HTERT RPE-1 (cell line): ENCODE data around the gene TEX11.
"Not testable (repeated sequence)": the region's sequence is repeated elsewhere in the genome, so short reads cannot be mapped to it uniquely, and the experiment has no call there.

Source experiments
- in situ Hi-C: fragments of 300-500 bp; cut with MboI; formaldehyde crosslinking; loops from 4 replicates; pipeline ENCODE4 v1.14.3; 2020; ENCODE audit warnings: low sequenced_read_pairs

The TEX11 gene

DNA sequence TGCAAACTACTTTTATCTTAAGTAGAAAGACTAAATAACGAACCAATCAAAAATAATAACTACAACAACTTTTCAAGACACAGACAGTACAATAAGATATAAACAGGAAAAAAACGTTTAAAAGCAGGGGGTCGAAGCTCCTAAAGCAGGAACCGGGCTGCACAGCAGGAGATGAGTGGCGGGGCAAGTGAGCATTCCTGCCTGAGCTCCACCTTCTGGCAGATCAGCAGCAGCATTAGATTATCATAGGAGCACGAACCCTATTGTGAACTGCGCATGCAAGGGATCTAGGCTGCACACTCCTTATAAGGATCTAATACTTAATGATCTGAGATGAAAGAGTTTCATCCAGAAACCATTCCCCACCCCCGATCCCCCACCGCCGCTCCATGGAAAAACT, 146.2 kb downstream of the TEX11 start:
- in situ Hi-C loops, result no loop called here

DNA sequence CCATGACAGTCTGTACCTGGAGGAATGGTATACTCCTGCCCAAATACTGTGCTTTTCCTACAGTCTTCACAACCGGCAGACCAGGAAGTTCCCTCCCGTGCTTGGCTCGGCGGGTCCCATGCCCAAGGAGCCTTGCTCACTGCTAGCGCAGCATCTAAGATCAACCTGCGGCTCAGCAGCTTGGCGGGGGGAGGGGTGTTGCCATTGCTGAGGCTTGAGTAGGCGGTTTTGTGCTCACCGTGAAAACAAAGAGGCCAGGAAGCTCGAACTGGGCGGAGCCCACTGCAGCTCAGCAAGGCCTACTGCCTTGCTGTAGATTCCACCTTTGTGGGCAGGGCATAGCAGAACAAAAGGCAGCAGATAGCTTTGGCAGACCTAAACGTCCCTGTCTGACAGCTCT, 152.7 kb downstream of the TEX11 start:
- in situ Hi-C loops, result no loop called here

DNA sequence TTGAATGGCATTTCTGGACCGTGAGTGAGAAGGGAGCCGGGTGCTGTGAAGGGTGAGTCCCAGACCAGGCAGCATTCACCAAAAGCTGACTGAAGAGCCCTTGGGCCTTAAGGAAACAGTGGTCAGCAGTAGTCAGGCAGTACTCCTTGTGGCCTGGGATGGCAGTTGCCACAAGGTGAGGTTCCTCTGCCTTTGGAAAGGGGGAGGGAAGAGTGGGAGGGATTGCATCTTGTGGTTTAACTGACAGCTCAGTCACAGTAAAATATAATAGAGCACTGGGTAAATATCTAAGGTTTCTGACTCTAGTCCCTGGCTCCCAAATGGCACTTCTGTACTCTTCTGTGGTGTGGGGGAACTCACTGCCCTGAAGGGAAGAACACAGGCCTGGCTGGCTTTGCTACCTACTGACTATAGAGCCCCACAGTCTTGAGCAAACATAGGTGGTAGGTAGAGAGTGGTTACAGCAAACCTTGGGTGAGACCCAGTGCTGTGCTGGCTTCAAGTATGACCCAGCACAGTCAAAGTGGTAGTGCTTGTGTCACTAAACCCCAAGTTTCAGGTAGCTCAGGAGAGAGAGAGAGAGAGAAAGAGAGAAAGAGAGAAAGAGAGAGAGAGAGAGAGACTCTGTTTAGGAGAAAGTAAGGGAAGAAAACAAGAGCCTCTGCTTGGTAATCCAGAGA, 154.2 kb downstream of the TEX11 start:
- in situ Hi-C loops, result no loop called here

DNA sequence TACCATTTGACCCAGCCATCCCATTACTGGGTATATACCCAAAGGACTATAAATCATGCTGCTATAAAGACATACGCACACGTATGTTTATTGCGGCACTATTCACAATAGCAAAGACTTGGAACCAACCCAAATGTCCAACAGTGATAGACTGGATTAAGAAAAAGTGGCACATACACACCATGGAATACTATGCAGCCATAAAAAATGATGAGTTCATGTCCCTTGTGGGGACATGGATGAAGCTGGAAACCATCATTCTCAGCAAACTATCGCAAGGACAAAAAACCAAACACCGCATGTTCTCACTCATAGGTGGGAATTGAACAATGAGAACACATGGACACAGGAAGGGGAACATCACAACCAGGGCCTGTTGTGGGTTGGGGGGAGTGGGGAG, 174.7 kb downstream of the TEX11 start:
- in situ Hi-C loops, result not testable (repeated sequence)

DNA sequence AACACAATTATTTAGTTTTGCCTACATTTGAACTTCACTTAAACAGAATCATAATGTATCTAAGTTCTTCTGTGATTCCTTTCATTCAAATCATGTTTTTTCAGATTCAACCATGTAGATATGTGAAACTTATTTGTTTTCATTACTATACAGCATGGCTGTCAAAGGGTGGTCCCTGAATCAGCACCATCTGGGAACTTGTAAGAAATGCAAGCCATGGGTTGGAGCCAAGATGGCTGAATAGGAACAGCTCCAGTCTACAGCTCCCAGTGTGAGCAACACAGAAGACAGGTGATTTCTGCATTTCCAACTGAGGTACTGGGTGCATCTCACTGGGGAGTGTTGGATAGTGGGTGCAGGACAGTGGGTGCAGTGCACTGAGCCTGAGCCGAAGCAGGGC, 180.6 kb downstream of the TEX11 start:
- in situ Hi-C loops, result not testable (repeated sequence)

DNA sequence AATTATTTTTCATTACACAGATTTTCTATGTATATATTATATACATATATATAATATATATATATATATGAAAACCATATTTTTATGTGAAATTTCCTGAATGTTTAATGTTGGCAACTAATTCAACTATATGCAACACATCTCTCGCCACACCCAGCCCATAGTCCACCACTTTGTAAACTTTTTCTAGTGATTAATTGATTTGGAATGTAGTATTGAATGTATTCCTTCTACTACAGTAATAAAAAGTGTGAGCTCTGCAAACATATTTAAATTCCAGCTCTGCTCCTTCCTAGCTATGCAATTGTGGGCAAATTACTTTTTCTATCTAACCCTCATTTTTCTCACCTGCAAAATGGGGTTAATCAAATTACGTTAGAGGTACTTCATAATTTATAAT, 187.8 kb downstream of the TEX11 start:
- in situ Hi-C loops, result no loop called here

DNA sequence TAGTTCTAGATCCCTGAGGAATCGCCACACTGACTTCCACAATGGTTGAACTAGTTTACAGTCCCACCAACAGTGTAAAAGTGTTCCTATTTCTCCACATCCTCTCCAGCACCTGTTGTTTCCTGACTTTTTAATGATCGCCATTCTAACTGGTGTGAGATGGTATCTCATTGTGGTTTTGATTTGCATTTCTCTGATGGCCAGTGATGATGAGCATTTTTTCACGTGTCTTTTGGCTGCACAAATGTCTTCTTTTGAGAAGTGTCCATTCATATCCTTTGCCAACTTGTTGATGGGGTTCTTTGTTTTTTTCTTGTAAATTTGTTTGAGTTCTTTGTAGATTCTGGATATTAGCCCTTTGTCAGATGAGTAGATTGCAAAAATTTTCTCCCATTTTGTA, 197.2 kb downstream of the TEX11 start:
- in situ Hi-C loops, result not testable (repeated sequence)

DNA sequence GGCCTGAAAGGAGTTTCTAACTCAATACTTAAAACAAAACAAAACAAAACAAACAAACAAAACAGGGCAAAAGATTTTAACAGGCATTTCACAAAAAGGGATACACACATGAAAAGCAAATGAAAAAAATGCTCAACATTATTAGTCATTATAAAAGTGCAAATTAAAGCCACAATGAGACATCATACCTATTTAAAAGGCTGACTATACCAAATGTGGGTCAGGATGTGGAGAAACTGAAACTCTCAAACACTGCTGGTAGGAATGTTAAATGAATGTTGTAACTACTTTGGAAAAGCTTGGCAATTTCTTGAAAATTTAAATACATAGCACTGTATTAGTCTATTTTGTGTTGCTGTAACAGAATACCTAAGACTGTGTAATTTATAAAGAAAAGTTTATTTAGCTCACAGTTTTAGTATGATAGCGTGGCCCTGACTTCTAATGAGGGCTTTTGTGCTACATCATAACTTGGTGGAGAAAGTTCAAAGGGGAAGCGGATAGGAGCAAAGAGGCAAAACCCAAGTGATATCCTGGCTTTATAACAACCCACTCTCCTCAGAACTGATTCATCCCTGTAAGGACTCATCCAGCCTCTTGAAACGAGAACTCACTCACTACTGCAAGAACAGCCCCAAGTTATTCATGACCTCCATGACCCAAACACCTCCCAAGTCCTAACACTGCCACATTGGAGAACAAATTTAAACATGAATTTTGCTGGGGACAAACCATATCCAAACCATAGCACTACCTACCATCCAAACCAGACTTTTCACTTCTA, 214.0 kb downstream of the TEX11 start:
- in situ Hi-C loops, result no loop called here

DNA sequence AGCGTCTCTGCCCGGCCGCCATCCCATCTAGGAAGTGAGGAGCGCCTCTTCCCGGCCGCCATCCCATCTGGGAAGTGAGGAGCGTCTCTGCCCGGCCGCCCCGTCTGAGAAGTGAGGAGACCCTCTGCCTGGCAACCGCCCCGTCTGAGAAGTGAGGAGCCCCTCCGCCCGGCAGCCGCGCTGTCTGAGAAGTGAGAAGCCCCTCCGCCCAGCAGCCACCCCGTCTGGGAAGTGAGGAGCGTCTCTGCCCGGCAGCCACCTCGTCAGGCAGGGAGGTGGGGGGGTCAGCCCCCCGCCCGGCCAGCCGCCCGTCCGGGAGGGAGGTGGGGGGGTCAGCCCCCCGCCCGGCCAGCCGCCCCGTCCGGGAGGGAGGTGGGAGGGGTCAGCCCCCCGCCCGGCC, 229.1 kb downstream of the TEX11 start:
- in situ Hi-C loops, result not testable (repeated sequence)

DNA sequence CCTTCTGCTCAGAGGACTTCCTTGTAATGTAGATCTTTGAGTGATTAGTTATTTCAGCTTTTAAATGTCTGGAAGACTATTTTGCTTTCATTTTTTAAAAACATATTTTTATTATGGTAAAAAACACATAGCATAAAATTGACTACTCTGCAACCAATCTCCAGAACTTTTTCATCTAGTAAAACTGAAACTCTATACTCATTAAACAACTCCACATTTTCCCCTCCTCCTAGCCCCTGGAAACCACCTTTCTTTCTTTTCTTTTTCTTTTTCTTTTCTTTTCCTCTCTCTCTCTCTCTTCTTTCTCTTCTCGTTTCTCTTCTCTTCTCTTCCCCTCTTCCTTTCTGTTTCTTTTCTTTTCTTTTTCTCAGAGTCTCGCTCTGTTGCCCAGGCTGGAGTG, 233.2 kb downstream of the TEX11 start:
- in situ Hi-C loops, result no loop called here

DNA sequence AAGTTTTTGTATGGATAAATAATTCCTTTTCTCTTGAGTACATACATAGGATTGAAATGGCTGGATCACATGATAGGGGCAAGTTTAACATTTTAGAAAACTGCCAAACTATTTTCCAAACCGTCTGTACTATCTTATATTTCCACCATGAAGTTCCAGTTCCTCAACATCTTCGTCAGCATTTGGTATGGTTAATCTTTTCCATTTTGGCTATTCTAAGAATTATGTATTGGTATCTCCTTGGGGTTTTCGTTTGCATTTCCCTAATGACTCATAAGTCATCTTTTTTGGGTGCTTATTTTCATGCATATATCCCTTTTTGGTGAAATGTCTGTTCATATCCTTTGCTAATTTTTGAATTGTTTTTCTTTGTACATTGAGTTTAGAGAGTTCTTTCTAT, 236.2 kb downstream of the TEX11 start:
- in situ Hi-C loops, result no loop called here

DNA sequence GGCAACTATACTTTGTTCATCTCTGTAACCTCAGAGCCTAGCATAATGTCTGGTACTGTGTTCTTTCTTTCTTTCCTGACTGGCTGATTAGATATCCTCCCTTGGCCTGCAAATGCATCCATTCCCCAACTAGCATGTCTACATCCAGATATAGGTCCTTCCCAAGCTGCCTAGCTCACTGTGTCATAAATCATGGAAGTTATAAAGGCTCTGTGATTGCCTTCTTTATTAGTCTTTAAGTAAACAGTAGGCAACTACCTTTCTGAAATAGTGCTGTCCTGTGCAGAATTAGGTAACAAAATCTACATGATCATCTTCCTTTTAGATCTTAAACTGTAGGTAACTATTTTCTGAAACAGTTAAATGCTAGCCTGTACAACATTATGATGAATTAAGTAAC, 239.4 kb downstream of the TEX11 start:
- in situ Hi-C loops, result no loop called here

DNA sequence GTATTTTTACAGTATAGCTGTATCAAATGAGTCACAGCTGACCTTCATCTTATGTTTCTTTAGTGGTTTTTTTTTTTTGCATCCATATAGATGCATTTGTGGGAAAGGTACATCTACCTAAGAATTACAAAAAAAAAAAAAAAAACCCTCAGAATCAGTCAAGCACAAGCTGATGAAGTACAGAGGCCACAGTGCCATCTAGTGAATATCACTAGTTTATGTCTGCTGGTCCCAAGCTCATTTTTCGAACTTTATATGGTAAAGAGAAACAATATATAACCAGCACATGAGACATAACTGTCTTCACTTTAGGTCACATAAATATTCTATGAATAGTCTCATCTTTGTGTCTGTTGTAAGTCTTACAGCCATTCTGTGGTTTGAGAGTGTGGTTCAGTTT, 243.8 kb downstream of the TEX11 start:
- in situ Hi-C loops, result no loop called here

DNA sequence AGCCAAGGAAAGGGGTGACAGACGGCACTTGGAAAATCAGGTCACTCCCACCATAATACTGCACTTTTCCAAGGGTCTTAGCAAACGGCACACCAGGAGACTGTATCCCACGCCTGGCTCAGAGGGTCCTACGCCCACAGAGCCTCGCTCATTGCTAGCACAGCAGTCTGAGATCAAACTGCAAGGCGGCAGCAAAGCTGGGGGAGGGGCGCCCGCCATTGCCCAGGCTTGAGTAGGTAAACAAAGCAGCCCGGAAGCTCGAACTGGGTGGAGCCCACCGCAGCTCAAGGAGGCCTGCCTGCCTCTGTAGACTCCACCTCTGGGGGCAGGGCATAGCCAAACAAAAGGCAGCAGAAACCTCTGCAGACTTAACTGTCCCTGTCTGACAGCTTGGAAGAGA, 247.4 kb downstream of the TEX11 start:
- in situ Hi-C loops, result not testable (repeated sequence)

DNA sequence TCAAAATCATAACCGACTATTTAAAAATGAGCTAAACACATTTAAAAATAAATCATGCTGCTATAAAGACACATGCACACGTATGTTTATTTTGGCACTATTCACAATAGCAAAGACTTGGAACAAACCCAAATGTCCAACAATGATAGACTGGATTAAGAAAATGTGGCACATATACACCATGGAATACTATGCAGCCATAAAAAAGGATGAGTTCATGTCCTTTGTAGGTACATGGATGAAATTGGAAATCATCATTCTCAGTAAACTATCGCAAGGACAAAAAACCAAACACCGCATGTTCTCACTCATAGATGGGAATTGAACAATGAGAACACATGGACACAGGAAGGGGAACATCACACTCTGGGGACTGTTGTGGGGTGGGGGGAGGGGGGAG, 251.0 kb downstream of the TEX11 start:
- in situ Hi-C loops, result not testable (repeated sequence)

DNA sequence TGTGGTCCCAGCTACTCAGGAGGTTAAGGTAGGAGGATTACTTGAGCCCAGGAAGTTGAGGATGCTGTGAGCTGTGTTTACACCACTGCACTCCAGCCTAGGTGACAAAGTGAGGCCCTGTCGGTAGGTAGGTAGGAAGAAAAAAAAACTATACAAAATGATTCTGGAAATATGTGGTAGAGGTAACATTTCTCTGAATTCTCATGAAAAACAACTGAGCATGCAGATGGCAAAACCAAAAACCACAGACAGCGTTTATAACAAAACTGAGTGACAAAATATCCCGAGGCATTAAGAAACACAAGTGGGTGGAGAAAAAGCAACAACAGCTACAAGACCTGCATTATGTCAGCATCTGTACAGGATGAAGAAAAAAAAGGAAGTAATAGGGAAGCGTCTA, 252.2 kb downstream of the TEX11 start:
- in situ Hi-C loops, result no loop called here

DNA sequence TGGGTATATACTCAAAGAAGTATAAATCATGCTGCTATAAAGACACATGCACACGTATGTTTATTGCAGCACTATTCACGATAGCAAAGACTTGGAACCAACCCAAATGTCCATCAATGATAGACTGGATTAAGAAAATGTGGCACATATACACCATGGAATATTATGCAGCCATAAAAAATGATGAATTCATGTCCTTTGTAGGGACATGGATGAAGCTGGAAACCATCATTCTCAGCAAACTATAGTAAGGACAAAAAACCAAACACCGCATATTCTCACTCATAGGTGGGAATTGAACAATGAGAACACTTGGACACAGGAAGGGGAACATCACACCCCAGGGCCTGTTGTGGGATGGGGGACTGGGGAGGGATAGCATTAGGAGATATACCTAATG, 260.6 kb downstream of the TEX11 start:
- in situ Hi-C loops, result not testable (repeated sequence)

DNA sequence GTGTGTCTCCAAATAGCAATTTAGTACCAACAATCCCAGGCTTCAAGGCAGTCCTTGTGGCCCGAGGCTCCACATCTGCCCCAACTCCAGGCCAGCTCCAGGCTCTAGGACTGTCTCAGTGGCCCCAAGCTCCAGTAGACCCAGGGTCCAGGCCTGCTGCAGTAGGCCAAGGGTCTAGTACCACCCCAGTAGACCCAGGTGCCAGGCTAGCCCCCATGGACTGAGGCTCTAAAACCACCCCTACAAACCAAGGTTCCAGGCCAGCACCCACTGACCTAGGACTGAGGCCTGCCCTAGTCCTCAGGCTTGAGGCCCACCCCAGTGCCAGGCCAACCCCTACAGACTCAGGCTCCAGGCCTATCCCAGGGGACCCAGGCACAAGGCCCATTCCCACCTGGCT, 272.3 kb downstream of the TEX11 start:
- in situ Hi-C loops, result no loop called here

DNA sequence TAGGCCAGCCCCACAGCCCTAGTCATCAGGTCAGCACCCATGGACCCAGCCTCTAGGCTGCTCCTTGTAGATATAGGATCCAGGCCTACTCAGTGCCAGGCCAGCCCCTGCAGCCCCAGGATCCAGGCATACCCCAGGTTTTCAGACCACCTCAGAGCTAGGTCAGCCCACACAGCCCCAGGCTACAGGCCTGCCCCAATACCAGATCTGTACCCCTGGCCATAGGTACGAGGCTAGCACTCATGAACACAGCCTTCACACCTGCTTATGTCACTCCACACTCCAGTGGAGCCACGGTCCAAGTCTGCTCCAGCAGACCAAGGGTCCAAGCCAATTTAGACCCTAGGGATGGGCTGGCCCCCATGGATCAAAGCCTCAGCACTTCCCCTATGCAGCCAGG, 272.8 kb downstream of the TEX11 start:
- in situ Hi-C loops, result no loop called here

DNA sequence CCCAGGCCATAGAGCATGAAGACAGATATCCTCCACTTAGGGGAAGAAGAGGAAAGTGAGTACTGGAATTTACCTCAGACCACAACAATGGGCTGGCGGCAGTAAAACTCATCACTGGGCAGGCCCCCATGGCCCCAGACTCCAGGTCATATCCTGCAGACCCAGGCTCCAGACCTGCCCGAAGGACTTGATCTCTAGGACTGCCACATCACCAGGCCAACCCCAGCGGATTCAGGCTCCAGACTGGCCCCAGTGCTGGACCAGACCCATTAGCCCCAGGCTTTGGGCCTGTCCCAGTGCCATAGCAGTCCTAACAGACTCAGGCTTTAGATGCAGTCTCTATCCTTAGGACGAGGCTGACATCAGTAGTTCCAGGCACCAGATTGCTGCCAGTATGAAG, 273.3 kb downstream of the TEX11 start:
- in situ Hi-C loops, result no loop called here

DNA sequence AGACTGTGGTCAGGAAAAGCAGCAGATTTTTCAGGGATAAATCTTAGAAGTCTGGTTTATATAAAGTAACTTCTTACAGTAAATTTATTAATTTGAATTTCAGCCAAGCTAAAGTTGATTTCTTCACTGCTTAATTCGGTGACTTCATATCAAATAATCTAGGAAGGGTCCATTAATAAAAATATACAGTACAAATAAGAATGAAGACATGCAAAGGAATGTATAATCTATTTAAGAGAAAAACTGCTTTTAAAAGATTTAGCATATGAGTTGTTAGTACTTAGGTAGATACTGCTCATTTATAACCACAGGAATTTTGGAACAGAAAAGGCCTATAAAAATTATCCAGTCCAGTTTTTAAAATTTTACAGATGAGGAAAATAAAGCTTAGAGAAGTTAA, 286.8 kb downstream of the TEX11 start:
- in situ Hi-C loops, result no loop called here

DNA sequence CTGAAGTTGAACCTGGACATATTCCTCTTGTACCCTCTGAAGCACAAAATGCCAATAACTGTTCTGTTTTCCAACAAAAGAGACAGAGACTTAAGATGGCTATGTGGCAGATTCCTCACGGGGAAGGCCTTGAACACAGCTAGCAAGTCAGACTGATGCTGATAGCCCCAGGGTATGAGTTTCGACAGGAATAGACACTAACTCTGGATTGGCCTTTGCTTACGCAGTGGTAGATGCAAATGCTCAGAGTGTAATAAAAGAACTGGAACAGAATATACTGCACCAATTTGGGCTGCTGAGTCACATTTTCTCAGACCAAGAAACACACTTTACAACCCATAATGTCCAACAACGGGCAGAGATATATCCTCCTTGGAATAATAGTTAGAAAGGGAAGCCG, 290.0 kb downstream of the TEX11 start:
- in situ Hi-C loops, result no loop called here

DNA sequence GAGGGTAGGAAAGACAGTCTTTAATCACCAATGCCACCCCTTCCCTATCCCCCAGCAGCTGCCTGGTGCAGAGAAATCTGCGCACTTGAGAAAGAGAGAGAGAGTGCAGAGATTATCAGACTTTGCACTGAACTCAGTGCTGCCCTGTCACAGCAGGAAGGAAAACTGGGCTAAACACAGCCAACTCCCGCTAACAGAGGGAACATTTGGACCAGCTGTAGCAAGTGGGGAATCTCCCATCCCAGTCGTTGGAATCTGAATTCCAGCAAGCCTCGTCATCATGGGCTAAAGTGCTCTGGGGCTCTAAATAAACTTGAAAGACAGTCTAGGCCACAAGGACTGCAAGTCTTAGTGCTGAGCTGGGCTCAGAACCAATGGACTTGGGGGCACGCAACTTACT, 295.2 kb downstream of the TEX11 start:
- in situ Hi-C loops, result no loop called here
